IPS-NIHi7 (cell line): ENCODE results near the gene TIMM44.
"Not testable (repeated sequence)": the region's sequence is repeated elsewhere in the genome, so short reads cannot be mapped to it uniquely, and the experiment has no call there.

ENCODE experiments used
- DNase-seq: peaks from one replicate; pipeline ENCODE4 v3.0.0; 2012; ENCODE audit warnings: mixed read lengths; ENCODE audit errors: extremely low spot score

Gene TIMM44

DNA sequence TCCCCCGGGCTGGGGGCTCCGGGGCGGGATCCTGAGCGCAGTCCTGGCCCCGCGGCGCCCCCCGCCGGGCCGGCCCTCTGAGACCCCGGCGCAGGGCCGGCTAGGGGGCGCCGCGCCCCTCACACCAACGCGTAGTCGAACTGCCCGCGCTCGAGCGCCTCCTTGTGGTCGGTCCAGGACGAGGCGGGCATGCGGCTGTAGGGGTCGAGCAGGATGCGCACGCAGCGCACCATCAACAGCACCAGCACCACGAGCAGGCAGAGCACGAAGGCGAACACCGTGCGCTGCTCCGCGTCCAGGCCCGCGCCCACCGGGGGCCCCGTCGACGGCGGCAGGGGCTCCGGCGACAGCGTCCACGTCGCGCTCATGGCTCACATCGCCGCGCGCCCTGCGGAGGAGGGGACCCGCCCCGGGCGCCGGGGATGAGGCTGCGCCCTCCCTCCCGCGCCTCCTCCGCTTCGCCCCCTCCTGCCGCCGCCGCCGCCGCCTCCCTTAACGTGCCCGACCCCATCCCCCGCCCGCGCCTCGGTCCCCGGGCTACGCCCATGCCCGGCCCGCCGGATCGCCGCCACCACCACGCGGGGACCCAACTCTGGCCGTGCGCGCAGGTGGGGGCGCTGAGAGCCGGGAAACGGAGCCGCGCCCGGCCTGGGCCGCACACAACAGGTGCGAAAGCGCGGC is 18.2 kb downstream of the TIMM44 start:
- peak; percentile 86 for DNase-seq

DNA sequence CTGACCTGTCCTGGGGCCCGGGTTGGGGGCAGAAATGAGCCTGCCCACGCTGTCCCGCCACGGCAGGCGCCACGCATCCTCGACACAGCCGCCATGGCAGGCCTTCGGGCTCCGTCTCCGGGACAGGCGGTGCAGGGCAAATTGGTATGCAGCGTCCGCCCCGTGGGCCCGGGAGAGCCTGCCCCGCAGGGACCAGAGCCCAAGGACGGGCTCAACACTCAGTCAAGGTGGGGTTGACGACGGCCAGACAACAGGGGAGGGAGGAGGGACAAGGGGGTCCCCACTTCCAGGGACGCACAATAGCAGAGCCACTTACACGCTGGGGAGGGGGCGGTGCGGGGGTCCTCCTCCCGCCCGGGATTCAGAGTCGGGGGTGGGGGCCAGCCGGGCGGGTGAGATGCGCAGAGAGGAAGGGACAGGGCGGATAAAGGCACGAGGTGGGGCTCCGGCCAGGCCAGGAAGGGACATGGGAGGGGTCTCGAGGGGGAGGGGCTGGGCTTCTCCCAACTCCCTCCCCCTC is 18.8 kb downstream of the TIMM44 start:
- no peak for DNase-seq

DNA sequence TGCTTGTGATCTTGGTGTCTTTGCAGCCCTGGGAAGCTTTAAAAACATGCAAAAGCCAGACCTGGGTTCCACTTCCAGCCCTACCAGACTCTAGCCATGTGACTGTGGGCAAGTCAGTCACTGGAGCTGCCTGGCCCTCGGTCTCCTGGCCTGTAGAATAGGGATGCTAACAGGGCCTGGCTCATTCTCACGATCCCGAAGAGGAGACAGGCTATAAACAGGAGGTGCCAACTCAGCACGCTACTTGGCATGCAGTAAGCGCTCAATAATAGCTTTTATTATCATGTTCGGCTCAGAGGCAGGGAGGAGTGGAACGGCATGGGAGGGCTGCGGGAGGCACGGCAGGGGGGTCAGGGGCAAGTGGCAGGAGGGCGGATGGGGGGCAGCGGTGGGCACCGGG is 19.2 kb downstream of the TIMM44 start:
- DNase-seq = no peak

DNA sequence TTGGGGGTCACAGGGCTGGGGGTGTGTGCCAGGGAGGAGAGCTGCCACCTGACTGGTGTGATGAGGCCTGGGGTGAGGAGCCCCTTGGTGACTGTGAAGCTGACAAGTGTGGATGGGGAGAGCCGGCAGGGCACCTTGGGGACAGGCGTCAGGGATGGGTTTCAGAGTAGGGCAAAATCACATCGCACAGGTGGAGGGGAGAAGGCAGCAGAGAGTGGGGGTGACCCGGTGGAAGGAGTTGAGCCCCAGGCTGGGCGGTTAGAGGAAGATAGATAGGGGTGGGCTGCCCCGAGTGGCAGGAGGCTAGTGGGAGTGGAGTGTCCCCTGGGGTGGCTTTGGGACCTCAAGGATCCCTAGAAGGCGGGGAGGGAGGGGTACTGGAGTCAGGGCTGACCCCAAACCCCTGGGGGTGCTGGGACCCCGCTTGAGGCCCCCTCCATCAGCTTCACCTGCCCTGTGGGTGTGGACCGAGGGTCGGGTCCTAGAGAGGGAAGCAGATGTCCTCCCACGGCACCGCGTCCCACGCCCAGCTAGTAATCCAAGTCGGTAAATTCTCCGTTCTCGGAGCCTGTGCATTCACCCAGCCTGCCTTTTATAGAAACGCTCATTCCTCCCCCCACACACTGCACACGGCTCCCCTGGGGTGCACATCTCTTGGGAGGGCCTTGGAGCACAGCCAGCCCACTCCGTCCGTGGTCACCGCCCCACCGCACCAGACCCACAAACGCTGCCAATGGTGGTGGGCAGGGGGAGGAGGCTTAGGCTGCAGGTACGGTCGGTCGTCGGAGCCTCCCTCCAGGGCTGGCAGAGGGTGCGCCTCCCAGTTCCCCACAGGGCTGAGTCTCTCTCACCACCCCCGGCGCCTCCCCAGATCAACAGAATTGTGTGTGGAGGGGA is 19.9 kb downstream of the TIMM44 start:
- DNase-seq = no peak

DNA sequence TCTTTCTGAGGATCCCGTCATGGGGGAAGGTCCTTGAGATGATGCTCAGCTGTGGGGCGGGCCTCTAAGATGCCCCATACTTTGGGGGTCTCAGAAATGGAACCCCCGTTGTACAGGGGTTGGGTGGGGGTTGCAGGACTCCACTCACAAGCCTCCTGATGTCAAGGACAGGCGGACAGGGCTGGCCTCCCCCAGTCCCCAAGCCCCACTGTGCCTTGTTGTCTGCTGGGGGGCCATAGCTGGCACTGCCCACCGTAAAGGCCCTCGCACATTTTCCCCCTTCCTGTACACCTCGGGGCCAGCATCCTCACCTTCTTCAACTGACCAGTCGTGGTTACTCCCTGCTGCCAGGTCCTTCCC is 20.6 kb downstream of the TIMM44 start:
- no peak for DNase-seq

DNA sequence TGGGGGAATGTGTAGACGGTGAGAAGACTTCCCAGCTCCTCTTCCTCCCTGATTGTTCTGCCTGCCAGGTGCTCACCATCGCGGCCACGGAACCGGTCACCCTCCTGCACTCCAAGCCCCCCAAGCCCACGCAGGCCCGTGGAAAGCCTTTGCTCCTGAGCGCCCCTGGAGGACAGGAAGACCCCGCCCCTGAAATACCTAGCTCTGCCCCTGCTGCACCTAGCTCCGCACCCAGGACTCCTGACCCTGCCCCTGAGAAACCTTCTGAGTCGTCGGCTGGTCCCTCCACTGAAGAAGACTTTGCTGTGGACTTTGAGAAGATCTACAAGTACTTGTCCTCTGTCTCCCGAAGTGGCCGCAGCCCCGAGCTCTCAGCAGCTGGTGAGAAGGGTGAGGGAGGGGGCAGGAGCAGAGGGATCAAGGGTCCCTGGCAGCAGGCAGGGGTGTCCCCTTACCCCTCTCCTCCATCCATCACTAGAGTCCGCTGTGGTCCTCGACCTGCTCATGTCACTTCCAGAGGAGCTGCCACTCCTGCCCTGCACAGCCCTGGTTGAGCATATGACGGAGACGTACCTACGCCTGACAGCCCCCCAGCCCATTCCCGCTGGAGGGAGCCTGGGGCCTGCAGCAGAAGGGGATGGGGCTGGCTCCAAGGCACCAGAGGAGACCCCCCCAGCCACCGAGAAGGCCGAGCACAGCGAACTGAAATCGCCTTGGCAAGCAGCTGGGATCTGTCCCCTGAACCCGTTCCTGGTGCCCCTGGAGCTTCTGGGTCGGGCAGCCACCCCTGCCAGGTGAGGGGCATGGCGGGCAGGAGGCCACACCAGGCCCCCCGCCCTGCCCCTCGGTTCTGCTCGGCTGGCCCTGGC is 21.3 kb downstream of the TIMM44 start:
- DNase-seq = no peak

DNA sequence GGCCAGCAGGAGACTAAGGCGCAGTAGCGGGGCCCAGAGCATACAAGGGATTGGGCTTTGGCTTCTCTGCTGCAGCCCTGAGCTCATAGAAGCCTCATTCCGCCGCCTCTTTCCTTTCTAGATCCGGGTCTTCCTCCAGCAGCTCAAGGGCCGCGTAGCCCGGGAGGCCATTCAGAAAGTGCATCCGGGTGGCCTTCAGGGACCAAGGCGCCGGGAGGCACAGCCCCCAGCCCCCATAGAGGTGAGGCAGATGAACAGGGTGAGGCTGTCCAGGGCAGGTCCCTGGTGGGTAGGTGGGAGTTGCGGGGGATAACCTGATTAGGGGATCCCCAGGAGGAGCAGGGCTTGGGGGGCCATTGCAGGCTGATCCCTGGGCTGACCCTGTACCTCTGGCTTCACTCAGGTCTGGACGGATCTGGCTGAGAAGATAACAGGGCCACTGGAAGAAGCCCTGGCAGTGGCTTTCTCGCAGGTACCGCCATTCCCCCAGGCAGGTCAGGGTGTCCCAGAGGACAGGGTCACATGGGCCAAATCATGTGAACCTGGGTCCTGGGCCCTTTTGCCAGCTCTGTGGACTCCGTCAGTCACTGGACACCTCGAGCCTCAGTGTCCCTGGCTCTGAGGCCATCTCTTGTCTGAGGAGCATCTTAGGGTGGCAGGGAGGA is 22.0 kb downstream of the TIMM44 start:
- DNase-seq = no peak

DNA sequence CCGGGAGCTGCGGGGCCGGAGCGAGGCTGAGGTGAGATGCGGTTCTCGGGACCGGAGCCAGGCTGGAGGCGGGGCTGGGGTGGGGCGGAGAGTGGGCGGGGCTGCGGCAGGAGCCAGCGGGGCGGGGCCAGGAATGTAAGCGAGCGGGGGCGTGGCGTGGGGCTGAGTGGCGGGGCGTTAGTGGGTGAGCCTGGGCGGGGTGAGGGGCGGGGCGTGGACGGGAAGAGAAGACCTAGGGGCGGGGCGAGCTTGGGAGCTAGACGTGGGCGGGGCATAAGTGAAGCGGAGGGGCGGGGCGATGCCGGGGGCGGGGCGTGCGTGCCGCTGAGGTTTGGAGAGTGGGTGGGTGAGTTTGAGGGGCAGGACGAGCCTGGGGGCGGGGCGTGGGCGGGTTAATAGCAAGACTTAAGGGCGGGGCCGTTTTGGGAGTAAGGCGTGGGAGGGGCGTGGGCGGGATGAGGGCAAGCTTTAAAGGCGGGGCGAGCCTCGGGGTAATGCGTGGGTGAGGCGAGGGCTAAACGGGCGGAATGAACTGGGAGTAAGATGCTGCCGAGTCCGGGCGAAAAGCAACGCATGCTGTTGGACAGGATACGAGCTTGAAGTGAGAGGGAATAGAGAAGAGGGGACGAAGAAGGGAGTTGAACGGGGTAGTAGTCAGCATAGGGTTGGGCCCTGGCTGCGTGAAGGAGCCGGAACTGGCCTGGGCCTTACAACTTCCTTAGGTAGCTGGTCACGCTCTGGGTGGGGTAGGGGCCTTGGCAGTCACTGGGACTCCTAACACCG is 22.8 kb downstream of the TIMM44 start:
- peak; percentile 88 for DNase-seq

DNA sequence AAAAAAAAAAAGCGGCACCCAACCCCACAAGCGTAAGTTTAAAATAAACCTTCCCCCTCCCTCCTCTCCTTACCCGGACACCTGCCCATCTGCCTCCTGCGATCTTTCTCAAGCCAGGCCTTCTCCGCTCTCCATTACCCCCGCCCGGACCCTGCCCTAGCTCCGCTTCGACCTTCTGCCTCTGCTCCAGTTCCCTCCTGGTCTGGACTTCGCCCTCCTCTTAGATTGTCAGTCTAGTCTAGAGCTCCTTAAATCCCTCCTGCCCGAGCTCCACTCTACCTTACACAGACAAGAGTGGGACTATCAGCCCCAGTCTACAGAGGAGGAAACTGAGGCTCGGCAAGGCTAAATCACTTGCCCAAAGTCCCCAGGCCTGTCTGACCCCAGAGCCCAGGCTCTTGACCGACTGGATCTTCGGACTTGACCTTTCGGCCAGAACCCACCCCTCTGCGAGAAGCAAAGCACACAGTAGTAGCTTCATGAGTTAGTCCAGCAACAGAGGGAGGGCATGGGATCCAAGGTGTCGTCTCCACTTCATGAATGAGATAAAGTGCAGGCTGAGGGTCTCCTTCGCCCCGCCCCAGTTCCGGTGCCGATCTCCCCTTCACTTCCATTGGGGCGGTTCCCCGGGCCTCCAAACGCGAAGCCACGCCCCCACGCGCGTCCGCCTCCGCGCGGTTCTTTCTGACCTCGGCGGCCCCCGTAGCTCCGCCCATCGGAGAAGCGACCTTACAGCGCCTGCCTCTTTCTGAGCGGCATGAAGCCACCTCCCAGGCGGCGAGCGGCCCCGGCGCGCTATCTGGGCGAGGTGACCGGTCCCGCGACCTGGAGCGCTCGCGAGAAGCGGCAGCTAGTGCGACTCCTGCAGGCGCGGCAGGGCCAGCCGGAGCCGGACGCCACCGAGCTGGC is 23.6 kb downstream of the TIMM44 start, which contains the start of gene SNAPC2:
SNAPC2 (plus strand) TSS at position 729 of the 909 bp plus-strand sequence; CDS start at position 758, 29 bp downstream.
- DNase-seq = peak; percentile 80

DNA sequence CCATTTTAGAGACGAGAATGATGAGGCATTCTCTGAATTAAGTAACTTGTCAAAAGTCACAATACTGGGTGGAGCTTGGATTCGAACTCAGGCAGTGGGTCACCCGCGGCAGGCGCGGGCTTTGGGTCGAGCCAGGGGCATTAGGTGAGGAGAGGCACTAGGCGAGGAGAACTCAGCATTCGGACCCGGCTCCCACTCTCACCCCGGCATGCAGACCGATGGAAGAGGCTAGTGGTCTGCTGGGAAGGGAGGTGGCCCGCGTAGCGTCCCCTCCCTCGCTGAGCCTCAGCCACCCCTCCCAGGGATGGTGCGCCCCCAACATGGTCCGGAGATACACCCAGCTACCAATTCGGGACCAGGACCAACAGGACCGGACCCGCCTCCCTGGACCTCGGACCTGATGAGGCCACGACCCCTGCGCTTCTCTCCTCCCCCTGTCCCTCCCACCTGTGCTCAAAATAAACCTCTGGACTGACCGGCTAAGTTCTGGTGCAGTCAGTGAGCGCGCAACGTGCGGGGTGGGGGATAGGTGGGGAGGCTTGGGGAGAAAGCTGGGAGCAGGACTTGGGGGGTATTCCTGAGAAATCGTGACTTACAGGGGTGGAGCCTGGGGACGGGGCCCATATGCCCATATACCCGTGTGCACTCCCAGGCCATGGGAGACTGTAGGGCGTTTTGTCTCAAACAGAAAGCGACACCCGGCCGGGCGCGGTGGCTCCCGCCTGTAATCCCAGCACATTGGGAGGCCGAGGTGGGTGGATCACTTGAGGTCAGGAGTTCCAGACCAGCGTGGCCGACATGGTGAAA is 24.6 kb downstream of the TIMM44 start:
- DNase-seq = no peak

DNA sequence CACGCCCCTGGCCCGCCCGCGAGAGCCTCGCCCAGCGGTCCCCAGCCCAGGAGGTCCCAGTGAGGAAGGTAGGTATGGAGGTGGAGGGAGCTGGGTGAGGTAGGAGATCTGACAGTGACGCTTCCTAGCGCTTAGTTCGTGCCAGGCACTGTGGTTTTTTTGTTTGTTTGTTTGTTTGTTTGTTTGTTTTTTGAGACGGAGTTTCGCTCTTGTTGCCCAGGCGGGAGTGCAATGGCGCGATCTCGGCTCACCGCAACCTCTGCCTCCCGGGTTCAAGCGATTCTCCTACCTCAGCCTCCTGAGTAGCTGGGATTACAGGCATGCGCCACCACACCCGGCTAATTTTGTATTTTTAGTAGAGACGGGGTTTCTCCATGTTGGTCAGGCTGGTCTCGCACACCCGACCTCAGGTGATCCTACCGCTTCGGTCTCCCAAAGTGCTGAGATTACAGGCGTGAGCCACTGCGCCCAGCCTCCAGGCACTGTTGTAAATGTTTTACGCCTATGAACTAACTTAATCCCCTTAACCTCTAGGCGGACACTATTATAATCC is 25.3 kb downstream of the TIMM44 start:
- not testable (repeated sequence) for DNase-seq

DNA sequence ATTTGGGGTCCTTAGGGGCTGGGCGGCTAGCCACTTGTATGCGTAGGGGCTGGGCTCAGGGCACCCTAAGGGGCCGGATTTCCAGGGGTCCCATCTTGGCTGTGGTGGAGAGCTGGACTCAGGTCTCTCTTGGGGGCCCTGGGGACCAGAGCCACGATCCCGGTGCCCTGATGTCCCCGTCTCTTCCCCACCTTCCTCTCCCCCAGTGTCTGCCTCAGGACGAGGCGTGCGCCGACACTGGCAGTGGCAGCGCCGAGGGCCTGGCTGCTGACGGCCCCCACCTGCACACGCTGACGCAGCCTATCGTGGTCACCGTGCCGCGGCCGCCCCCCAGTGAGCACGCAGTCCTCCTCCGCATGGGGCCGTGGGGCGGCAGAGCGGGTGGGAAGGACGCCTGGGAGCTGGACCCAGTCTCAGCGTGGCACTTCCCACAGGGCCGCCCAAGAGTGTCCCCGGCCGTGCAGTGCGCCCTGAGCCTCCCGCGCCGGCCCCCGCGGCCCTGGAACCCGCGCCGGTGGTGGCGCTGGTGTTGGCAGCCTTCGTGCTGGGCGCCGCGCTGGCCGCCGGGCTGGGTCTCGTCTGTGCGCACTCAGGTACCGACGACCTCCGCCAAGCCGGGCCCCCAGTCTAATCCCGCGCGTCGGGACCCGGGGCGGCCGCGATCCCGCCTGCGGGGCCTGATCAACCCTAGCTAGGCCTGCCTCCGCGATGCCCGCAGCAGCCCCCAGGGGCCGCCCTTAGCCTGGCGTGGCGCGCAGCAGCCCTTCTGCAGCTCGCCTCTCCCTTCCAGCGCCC is 26.0 kb downstream of the TIMM44 start:
- DNase-seq = peak; percentile 74

DNA sequence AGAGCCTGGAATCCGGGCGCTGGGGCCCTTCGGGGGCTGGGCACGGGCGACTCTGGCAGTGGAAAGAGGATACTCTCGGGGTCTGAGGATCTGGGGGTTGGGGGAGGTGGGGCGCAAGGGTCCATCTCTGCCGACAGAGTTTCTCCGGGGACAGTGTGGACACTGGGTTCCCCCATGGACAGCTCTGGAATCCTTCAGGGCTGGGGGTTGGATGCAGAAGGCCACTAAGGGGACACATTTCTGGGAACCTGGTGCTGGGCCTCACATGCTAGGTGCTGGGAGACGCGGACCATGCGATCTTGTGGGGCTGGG is 26.6 kb downstream of the TIMM44 start:
- no peak for DNase-seq

DNA sequence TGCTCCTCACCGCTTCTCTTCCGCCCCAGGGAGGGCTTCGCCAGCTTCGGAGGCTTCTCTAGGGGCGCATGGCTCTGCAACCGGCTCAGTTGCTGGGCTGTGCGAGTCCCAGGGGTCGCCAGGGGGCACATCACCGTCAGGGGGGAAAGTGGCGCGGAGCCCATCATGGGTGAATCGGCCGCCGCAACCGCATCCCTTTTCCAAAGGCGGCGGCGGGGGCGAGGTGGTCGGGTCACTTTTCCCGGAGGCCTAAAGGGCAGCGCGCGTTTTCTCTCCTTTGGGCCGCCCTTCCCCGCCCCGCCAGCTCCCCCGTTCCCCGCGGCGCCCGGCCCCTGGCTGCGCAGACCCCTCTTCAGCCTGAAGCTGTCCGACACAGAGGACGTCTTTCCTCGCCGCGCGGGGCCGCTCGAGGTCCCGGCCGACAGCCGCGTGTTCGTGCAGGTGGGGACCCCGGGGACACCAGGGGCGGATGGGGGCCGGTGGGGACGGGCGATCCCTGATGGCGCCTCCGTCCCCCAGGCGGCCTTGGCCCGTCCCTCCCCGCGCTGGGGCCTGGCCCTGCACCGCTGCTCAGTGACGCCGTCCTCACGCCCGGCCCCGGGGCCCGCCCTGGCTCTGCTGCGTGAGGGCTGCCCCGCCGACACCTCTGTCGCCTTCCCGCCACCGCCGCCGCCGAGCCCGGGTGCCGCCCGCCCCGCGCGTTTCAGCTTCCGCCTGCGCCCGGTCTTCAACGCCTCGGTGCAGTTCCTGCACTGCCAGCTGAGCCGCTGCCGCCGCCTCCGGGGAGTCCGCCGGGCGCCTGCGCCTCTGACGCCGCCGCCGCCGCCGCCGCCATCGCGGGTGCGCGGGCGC is 27.1 kb downstream of the TIMM44 start:
- peak; percentile 40 for DNase-seq

DNA sequence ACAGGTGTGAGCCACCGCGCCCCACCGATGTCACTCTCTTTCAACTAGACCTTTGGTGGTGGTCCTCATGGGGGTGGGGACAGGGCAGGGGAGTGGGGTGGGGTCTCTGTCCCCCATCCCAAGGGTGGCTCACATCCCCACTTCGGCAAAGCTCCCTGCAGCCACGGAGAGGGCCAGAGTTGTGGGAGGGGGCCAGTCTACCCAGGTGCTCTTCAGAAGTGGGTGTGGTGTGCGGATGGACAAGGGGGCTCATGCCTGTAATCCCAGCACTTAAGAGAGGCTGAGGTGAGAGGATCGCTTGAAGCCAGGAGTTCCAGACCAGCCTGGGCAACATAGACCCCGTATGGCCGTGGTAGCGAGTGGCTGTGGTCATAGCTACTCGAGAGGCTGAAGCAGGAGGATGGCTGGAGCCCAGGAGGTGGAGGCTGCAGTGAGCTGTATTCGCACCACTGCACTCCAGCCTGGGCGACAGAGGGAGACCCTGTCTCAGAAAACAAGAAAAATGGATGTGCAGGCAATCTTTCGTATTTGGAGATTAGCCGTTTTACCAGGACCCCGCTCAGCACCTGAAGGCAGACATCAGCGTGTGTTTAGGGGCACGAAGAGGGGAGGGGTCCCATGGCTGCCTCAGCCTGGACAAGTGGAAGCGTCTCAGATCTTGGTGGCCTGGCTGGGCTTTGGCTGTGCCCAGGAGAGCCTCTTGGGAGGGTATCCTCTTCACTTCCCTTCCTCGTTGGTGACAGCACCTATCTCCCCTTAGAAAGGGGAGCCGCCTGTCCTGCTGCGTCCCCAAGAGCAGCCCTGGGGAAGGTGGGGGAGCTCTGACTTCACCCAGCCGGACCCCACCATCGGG is 28.0 kb downstream of the TIMM44 start:
- no peak for DNase-seq

DNA sequence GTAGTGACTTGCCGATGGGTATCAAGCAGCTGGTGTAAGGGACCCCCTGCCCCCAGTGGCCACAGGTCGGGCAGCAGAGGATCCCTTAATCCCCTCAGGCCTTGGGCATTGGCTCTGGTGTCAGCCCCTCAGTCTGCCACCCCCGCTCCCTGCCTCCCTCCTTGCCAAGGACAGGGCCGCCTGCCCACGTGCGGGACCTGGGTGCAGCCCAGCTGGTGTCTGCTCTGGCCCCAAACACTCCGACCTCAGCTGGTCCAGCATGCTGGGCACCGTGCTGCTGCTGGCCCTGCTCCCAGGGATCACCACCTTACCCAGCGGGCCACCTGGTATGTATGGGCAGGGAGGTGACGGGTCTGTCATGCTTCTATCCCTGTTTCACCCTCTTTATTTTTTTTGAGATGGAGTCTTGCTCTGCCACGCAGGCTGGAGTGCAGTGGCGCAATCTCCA is 28.8 kb downstream of the TIMM44 start, which contains the start of gene TGFBR3L:
TGFBR3L (plus strand) TSS at position 233 of the 448 bp plus-strand sequence.
- DNase-seq = no peak
